ENCODE data around the gene METTL8.

- TF ChIP-seq EZH2 (IDR thresholded peaks at IDR 0.05): no peak
- TF ChIP-seq POLR2AphosphoS5 (IDR thresholded peaks at IDR 0.05; ENCODE audit: borderline replicate concordance, low read depth, low read length): no peak
- no peak for TF ChIP-seq FOXP2 (optimal IDR thresholded peaks at IDR 0.05; ENCODE audit: control extremely low read depth, extremely low read length, insufficient read depth)
Measured at GRCh38 chr2:171430516-171431410, 3.0 kb downstream of the METTL8 start.

All from SK-N-MC (cell line).